Superior temporal gyrus (tissue), 1 donor: Measurements from ENCODE around the gene SH2B3.
A peak's percentile ranks its signal among the peaks of the same experiment; 100 is the strongest.
"Not testable (repeated sequence)": the region's sequence is repeated elsewhere in the genome, so short reads cannot be mapped to it uniquely, and the experiment has no call there.

ENCODE experiments used
- DNase-seq: peaks from one replicate; pipeline ENCODE4 v3.0.0-alpha.2; 2016; ENCODE audit errors: extremely low spot score

The SH2B3 gene

GRCh38 chr12:111405859-111406473 is at the start of gene SH2B3:
Gene SH2B3, plus strand, starts transcription at chr12:111405923. Its CDS starts 12,223 bp downstream, at chr12:111418146.
- no peak for DNase-seq

- no peak for DNase-seq
These were observed 46.4 kb upstream of the SH2B3 start for GRCh38 chr12:111359231-111359913.

GRCh38 chr12:111359914-111360276 is 45.8 kb upstream of the SH2B3 start:
- no peak for DNase-seq

GRCh38 chr12:111360325-111360930 is 45.3 kb upstream of the SH2B3 start:
- no peak for DNase-seq

GRCh38 chr12:111361073-111361716 is 44.5 kb upstream of the SH2B3 start:
- DNase-seq, result no peak

GRCh38 chr12:111361717-111362576 is 43.8 kb upstream of the SH2B3 start:
- DNase-seq, result no peak

- no peak for DNase-seq
These were observed 42.8 kb upstream of the SH2B3 start for GRCh38 chr12:111362687-111363475.

GRCh38 chr12:111363578-111363977 is 42.1 kb upstream of the SH2B3 start:
- DNase-seq, result no peak

- DNase-seq, result no peak
These were observed 39.6 kb upstream of the SH2B3 start for GRCh38 chr12:111366075-111366474.

- no peak for DNase-seq
These were observed 39.1 kb upstream of the SH2B3 start for GRCh38 chr12:111366583-111366982.

GRCh38 chr12:111367661-111368221 is 38.0 kb upstream of the SH2B3 start:
- DNase-seq, result no peak

GRCh38 chr12:111368291-111368787 is 37.4 kb upstream of the SH2B3 start:
- no peak for DNase-seq

- DNase-seq, result peak; percentile 88
These were observed 36.8 kb upstream of the SH2B3 start, which contains the start of gene PHETA1 for GRCh38 chr12:111368788-111369495. Gene PHETA1, minus strand, starts transcription at chr12:111369095. Its CDS starts 5,668 bp downstream, at chr12:111363427.

GRCh38 chr12:111369496-111370220 is 36.1 kb upstream of the SH2B3 start:
- no peak for DNase-seq

- DNase-seq, result not testable (repeated sequence)
These were observed 32.5 kb upstream of the SH2B3 start for GRCh38 chr12:111373231-111373630.

- no peak for DNase-seq
These were observed 28.3 kb upstream of the SH2B3 start for GRCh38 chr12:111377440-111377839.

- no peak for DNase-seq
These were observed 25.7 kb upstream of the SH2B3 start for GRCh38 chr12:111379942-111380554.

- DNase-seq, result no peak
These were observed 21.1 kb upstream of the SH2B3 start for GRCh38 chr12:111384596-111384995.
